ENCODE results near the gene DNAH7.
"Not testable (repeated sequence)": the region's sequence is repeated elsewhere in the genome, so short reads cannot be mapped to it uniquely, and the experiment has no call there.

Gene DNAH7

GRCh38 chr2:196068271-196069209 lies at the start of gene DNAH7:
Gene DNAH7 (minus strand): TSS chr2:196068837. CDS start chr2:196068711, 126 bp downstream.
- peak; percentile 65 for DNase-seq

DNA sequence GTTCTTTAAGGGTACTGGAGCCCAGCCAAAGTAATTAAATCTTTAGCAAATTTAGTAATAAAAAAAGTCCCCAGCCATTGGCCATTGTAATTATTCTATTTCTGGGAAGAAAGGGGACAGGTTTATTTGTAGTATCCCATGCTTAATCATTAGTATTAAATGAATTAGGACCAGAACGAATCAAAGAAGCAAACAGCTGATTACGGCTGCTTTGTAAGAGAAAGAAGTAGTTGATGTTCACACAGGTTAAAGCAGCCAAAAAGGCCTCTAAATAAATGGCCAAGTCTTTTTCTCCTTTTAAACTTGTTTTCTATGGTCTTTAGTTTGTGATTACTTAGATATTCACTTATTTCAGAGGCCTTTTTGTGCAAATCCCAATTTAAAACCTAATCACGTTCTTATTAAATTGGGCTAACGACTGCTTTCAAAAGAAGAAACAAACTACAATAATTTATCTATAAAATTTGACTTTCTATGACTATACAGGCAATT lies 48.6 kb upstream of the DNAH7 start:
- DNase-seq: no peak

GRCh38 chr2:196113061-196113974 lies 44.7 kb upstream of the DNAH7 start:
- no peak for DNase-seq

DNA sequence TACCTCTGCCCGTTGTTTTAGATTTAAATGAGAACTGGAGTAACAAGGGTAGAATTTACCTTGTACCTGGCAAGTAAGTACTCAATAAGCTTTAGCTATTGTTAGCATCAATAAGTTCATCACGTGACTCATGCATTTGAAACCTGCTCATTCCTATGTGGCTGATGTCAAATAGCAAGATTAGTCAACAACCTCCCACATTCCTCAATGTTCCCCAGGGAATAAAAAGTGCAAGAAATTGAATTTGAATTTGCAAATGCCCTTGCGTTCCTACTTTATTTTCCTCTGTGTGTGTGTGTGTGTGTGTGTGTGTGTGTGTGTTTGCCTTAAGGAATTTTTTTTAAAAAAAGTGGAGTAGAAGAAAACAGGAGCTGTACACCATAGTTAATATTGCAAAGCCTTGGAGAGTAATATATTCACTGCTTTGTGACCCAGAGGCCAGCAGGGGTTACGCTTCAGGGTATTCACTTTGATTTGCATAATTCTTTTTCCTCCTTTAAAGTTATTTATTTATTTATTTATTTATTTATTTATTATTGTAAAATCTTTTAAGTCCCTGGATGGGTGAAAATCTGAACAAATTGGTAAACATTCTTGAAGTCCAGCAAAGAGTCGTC lies 43.9 kb upstream of the DNAH7 start:
- peak; percentile 1 for DNase-seq

DNA sequence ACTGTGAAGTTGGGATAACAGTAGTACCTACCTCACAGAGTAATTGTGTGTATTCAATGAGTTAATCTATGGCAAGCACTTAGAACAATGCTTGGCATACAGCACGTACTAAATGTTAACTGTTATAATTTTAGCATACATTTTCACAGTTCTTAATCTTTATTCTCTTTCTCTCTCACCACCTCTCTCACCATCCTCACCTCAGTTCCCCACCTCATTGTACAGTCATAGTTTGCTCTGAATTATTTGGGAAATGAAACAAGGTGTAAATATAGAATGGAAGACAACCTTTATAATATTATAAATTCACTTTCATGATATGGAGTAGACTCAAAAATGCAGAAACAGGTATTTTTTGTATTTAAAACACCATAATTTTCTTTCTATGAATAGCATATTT lies 40.0 kb upstream of the DNAH7 start:
- DNase-seq: no peak

- no peak for DNase-seq
Observed at GRCh38 chr2:196105951-196106350, 37.3 kb upstream of the DNAH7 start.

GRCh38 chr2:196104066-196104465 lies 35.4 kb upstream of the DNAH7 start:
- DNase-seq: no peak

GRCh38 chr2:196103626-196104025 lies 35.0 kb upstream of the DNAH7 start:
- DNase-seq: no peak

GRCh38 chr2:196101325-196101991 lies 32.8 kb upstream of the DNAH7 start:
- no peak for DNase-seq

GRCh38 chr2:196099916-196100315 lies 31.3 kb upstream of the DNAH7 start:
- no peak for DNase-seq

- DNase-seq: no peak
Observed at GRCh38 chr2:196097864-196098660, 29.4 kb upstream of the DNAH7 start.

- no peak for DNase-seq
Observed at GRCh38 chr2:196096982-196097745, 28.5 kb upstream of the DNAH7 start.

DNA sequence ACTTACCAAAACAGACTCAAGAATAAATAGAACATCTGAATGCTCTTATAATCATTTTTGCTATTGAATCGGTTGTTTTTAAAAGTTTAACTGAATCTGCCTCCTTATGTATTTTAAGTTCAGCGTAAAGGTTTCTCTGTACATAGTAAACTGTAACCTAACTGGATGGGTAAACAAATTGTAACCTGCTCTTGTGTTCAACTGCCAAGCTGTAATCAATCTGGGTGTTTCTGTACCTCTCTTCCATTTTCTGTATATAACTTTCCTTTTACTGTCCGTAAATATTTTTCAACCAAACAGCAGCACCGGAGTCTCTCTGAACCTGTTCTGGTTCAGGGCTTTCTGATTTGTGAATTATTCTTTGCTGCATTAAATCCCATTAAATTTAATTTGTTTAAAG lies 27.6 kb upstream of the DNAH7 start:
- no peak for DNase-seq

- not testable (repeated sequence) for DNase-seq
Observed at GRCh38 chr2:196089448-196089847, 20.8 kb upstream of the DNAH7 start.

- peak; percentile 20 for DNase-seq
Observed at GRCh38 chr2:196088203-196088602, 19.6 kb upstream of the DNAH7 start.

DNA sequence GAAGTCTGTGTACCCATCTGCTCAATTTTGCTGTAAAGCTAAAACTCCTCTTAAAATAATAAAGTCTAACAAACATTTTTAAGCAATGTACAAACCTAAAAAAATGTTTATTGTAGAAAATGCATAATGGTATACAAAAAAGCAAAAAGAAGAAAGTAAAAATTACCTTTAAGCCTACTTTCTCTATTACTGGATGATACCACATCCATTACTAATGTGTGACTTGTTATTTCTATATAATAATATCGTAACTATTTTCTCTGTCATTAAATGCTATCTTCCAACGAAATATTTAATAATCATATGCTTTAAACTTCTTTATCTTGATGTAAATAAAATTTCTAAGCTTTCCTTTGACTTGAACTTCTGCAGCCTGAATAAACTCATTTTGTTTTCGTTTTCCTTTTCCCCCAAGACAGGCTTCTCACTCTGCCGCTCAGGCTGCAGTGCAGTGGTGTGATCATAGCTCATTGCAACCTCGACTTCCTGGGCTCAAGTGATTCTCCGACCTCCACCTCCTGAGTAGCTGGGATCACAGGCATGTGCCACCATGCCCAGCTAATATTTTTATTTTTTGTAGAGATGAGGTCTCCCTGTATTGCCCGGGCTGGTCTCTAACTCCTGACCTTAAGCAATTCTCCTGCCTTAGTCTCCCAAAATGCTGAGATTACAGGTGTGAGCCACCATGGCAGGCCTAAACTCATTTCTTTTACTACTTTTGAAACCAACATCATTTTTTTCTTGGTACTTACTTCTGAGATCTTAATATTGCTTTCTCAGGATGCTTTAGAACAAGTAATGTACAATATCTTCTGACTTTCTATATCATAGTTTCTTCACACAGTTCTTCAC lies 18.1 kb upstream of the DNAH7 start:
- no peak for DNase-seq

DNA sequence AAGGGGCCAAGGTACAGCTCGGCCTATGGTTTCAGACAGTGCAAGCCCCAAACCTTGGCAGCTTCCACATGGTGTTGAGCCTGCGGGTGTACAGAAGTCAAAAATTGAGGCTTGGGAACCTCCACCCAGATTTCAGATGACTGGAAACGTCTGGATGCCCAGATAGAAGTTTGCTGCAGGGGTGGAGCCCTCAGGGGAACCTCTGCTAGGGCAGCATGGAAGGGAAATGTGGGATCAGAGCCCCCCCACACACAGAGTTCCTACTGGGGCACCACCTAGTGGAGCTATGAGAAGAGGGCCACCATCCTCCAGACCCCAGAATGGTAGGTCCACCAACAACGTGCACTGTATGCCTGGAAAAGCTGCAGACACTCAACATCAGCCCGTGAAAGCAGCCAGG lies 15.0 kb upstream of the DNAH7 start:
- no peak for DNase-seq

GRCh38 chr2:196080526-196080925 lies 11.9 kb upstream of the DNAH7 start:
- no peak for DNase-seq

- DNase-seq: no peak
Observed at GRCh38 chr2:196079052-196079451, 10.4 kb upstream of the DNAH7 start.

DNA sequence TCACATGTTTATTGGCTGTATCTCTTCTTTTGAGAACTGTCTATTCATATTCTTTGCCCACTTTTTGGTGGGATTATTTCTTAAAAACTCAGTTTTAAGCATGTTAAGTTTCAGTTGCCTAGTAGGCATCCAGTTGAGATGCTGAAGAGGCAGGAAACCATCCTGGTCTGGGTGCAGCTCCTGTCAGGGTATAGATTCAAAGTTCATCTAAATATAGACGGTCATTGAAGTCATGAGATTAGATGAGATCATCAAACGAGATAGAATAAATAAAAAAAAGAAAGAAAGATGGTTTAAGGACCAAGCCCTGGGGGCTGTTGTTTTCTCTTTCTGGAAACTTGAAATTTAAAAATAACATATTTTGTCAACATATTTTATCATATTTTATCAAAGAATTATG lies 9.2 kb upstream of the DNAH7 start:
- no peak for DNase-seq

All from DMS153 (cell line).